SU-DHL-6 (cell line): ENCODE results near the gene PPP1R13B.

Experiments
- EZH2phosphoT487 ChIP-seq: fragments of 200-600 bp; sonication (generic), shearing (Covaris generic); conservative IDR thresholded peaks from 2 replicates; pipeline ENCODE4 v1.6.1; 2018; ENCODE audit warnings: mild to moderate bottlenecking, antibody characterized with exemption, low read length, moderate library complexity, mixed read lengths
- TF ChIP-seq, protein P1 (sequence below): fragments of 200-600 bp; sonication (generic); IDR thresholded peaks from one replicate; pipeline ENCODE4 v1.5.1; 2017; ENCODE audit warnings: antibody characterized with exemption, mild to moderate bottlenecking, low read length, moderate library complexity; ENCODE audit not compliant: insufficient read depth, poor library complexity, severe bottlenecking

GRCh38 chr14:103885509-103885932 is 38.1 kb upstream of the PPP1R13B start:
- TF ChIP-seq, protein P1, sequence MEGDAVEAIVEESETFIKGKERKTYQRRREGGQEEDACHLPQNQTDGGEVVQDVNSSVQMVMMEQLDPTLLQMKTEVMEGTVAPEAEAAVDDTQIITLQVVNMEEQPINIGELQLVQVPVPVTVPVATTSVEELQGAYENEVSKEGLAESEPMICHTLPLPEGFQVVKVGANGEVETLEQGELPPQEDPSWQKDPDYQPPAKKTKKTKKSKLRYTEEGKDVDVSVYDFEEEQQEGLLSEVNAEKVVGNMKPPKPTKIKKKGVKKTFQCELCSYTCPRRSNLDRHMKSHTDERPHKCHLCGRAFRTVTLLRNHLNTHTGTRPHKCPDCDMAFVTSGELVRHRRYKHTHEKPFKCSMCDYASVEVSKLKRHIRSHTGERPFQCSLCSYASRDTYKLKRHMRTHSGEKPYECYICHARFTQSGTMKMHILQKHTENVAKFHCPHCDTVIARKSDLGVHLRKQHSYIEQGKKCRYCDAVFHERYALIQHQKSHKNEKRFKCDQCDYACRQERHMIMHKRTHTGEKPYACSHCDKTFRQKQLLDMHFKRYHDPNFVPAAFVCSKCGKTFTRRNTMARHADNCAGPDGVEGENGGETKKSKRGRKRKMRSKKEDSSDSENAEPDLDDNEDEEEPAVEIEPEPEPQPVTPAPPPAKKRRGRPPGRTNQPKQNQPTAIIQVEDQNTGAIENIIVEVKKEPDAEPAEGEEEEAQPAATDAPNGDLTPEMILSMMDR, result no peak
- no peak for TF ChIP-seq EZH2phosphoT487
